HepG2 (cell line): Measurements from ENCODE around the gene NPW. TPM values are rescaled to one million over a fixed set of nuclear protein-coding genes. Genes with fewer than 3 reads are reported as not detected.

Source experiments
- CCAR2 ChIP-seq: fragments of 200-400 bp; formaldehyde crosslinking; optimal IDR thresholded peaks from 2 replicates; pipeline ENCODE3; 2018; ENCODE audit warnings: low read depth, mild to moderate bottlenecking, low read length, moderate library complexity
- MED8 ChIP-seq: sonication (generic); formaldehyde crosslinking; IDR thresholded peaks from 2 replicates; pipeline ENCODE4 v1.8.1; 2023; ENCODE audit warnings: mild to moderate bottlenecking, missing genetic modification reagents; ENCODE audit not compliant: insufficient replicate concordance
- NFKBIZ ChIP-seq: IDR thresholded peaks from 2 replicates; pipeline ENCODE4 v1.6.1; 2018; ENCODE audit warnings: missing genetic modification reagents, missing compliant biosample characterization
- RARA ChIP-seq: IDR thresholded peaks from 2 replicates; pipeline ENCODE4 v1.6.1; 2016; ENCODE audit warnings: missing genetic modification reagents, missing compliant biosample characterization
- RCOR2 ChIP-seq: IDR thresholded peaks from 2 replicates; pipeline ENCODE4 v1.6.1; 2016; ENCODE audit warnings: missing biosample characterization, missing genetic modification reagents
- TBP ChIP-seq: sonication (generic); formaldehyde crosslinking; IDR thresholded peaks from 2 replicates; pipeline ENCODE4 v1.5.0; 2020; ENCODE audit warnings: missing genetic modification reagents
- ZNF124 ChIP-seq: sonication (generic); formaldehyde crosslinking; IDR thresholded peaks from 2 replicates; pipeline ENCODE4 v1.4.0; 2020; ENCODE audit warnings: missing genetic modification reagents
- ZNF230 ChIP-seq: sonication (generic); formaldehyde crosslinking; IDR thresholded peaks from 2 replicates; pipeline ENCODE4 v1.4.0; 2020; ENCODE audit warnings: mild to moderate bottlenecking, missing genetic modification reagents
- ZNF34 ChIP-seq: sonication (generic); formaldehyde crosslinking; IDR thresholded peaks from 2 replicates; pipeline ENCODE4 v1.4.0; 2020; ENCODE audit warnings: mild to moderate bottlenecking, missing genetic modification reagents, borderline replicate concordance
- ZNF557 ChIP-seq: sonication (generic); formaldehyde crosslinking; IDR thresholded peaks from 2 replicates; pipeline ENCODE4 v1.4.0; 2020; ENCODE audit warnings: missing genetic modification reagents
- ZNF616 ChIP-seq: sonication (generic); formaldehyde crosslinking; IDR thresholded peaks from 2 replicates; pipeline ENCODE4 v1.5.0; 2020; ENCODE audit warnings: low read depth, mild to moderate bottlenecking, missing genetic modification reagents
- ZNF761 ChIP-seq: sonication (generic); formaldehyde crosslinking; conservative IDR thresholded peaks from 2 replicates; pipeline ENCODE4 v1.4.0; 2020; ENCODE audit warnings: mild to moderate bottlenecking, missing genetic modification reagents
- ZNF878 ChIP-seq: sonication (generic); formaldehyde crosslinking; IDR thresholded peaks from 2 replicates; pipeline ENCODE4 v1.8.1; 2023; ENCODE audit warnings: mild to moderate bottlenecking, missing genetic modification reagents, moderate library complexity
- polyA plus RNA-seq, 8 experiments: library from polyadenylated mRNA; depleted of rRNA in 3 of 8; stranded (reverse) in 7 of 8; unstranded in 1 of 8; fragments of >200 nt; fragmentation: Illumina TruSeq in 4 of 8; extraction: Trizol in 4 of 8; gene quantifications; 2 replicates each; pipeline versions ENCODE4 v1.2.1 to v1.2.3, GENCODE V29; 2011 to 2016; ENCODE audit warnings: low read depth in 4 of 8, missing spikeins in 1 of 8, mixed read lengths in 1 of 8; ENCODE audit not compliant: insufficient read depth in 1 of 8
- total RNA-seq, 5 experiments: library from RNA; depleted of rRNA; stranded (reverse); fragments of >200 nt; fragmentation: Illumina TruSeq; extraction: Trizol; gene quantifications; 2 replicates each; pipeline ENCODE4 v1.2.3, GENCODE V29; 2016; ENCODE audit warnings: low read depth in 1 of 5
- TF ChIP-seq, protein P1 (sequence below): sonication (generic); formaldehyde crosslinking; IDR thresholded peaks from 2 replicates; pipeline ENCODE4 v1.4.0; 2020; ENCODE audit warnings: missing genetic modification reagents, mild to moderate bottlenecking, borderline replicate concordance
- TF ChIP-seq, protein P2 (sequence below): sonication (generic); formaldehyde crosslinking; IDR thresholded peaks from 2 replicates; pipeline ENCODE4 v1.4.0; 2020; ENCODE audit warnings: missing genetic modification reagents
- TF ChIP-seq, protein P3 (sequence below): sonication (generic); formaldehyde crosslinking; IDR thresholded peaks from 2 replicates; pipeline ENCODE4 v1.9.0; 2022; ENCODE audit warnings: missing genetic modification reagents, mild to moderate bottlenecking, borderline replicate concordance
- TF ChIP-seq, protein P4 (sequence below): sonication (generic); formaldehyde crosslinking; IDR thresholded peaks from 2 replicates; pipeline ENCODE4 v1.4.0; 2020; ENCODE audit warnings: missing genetic modification reagents, mild to moderate bottlenecking, borderline replicate concordance
- TF ChIP-seq, protein P5 (sequence below): sonication (generic); formaldehyde crosslinking; IDR thresholded peaks from 2 replicates; pipeline ENCODE4 v1.8.0; 2022; ENCODE audit warnings: missing genetic modification reagents, mild to moderate bottlenecking, moderate library complexity, borderline replicate concordance
- TF ChIP-seq, protein P6 (sequence below): IDR thresholded peaks from 2 replicates; pipeline ENCODE4 v1.6.1; 2016; ENCODE audit warnings: missing compliant biosample characterization, missing genetic modification reagents, borderline replicate concordance

NPW gene
- total and polyA plus RNA-seq, 2 of the 13 experiments (the other 11 are each of a cell fraction or from before 2014, with no cell fraction given): 0.24 to 0.97 TPM

DNA sequence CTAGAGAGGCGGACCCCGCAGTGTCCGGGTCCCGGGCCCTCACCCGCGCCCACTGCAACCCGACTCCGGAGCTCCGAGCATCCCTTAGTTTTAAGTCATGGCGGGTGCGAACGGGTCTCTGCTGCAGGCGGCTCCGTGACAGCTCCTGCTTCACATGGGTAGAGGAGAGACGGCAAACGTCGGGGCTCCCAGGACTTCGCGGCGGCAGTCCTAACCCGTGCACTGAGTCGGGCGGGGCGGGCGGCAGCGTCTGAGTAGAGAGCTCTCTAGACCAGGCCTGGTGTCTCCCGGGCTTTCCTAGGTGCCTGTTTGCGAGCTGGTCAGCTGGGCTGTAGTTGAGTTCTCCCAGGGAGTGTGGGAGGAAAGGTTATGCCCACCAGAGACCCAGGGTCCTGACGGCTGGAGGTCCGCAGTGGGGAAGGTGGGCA lies 28.5 kb downstream of the NPW start (continued):
- TF ChIP-seq, protein P1, sequence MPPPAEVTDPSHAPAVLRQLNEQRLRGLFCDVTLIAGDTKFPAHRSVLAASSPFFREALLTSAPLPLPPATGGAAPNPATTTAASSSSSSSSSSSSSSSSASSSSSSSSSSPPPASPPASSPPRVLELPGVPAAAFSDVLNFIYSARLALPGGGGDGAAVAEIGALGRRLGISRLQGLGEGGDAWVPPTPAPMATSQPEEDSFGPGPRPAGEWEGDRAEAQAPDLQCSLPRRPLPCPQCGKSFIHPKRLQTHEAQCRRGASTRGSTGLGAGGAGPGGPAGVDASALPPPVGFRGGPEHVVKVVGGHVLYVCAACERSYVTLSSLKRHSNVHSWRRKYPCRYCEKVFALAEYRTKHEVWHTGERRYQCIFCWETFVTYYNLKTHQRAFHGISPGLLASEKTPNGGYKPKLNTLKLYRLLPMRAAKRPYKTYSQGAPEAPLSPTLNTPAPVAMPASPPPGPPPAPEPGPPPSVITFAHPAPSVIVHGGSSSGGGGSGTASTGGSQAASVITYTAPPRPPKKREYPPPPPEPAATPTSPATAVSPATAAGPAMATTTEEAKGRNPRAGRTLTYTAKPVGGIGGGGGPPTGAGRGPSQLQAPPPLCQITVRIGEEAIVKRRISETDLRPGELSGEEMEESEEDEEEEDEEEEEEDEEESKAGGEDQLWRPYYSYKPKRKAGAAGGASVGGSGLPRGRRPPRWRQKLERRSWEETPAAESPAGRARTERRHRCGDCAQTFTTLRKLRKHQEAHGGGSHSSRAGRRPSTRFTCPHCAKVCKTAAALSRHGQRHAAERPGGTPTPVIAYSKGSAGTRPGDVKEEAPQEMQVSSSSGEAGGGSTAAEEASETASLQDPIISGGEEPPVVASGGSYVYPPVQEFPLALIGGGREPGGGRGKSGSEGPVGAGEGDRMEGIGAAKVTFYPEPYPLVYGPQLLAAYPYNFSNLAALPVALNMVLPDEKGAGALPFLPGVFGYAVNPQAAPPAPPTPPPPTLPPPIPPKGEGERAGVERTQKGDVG (CRISPR knock-in tag): no peak
- TF ChIP-seq, protein P2, sequence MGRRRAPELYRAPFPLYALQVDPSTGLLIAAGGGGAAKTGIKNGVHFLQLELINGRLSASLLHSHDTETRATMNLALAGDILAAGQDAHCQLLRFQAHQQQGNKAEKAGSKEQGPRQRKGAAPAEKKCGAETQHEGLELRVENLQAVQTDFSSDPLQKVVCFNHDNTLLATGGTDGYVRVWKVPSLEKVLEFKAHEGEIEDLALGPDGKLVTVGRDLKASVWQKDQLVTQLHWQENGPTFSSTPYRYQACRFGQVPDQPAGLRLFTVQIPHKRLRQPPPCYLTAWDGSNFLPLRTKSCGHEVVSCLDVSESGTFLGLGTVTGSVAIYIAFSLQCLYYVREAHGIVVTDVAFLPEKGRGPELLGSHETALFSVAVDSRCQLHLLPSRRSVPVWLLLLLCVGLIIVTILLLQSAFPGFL (CRISPR knock-in tag): no peak
- TF ChIP-seq, protein P3, sequence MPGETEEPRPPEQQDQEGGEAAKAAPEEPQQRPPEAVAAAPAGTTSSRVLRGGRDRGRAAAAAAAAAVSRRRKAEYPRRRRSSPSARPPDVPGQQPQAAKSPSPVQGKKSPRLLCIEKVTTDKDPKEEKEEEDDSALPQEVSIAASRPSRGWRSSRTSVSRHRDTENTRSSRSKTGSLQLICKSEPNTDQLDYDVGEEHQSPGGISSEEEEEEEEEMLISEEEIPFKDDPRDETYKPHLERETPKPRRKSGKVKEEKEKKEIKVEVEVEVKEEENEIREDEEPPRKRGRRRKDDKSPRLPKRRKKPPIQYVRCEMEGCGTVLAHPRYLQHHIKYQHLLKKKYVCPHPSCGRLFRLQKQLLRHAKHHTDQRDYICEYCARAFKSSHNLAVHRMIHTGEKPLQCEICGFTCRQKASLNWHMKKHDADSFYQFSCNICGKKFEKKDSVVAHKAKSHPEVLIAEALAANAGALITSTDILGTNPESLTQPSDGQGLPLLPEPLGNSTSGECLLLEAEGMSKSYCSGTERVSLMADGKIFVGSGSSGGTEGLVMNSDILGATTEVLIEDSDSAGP (CRISPR knock-in tag): 0 out of 2 replicates have a peak, but pooled peaks have one; percentile 5
- TF ChIP-seq ZNF557 (CRISPR knock-in tag) (no peak), ZNF34 (CRISPR knock-in tag) (no peak), ZNF878 (CRISPR knock-in tag) (no peak), TBP (CRISPR knock-in tag) (no peak), MED8 (CRISPR knock-in tag) (no peak), RCOR2 (CRISPR knock-in tag) (no peak), CCAR2 (no peak), RARA (no peak), ZNF616 (CRISPR knock-in tag) (0 out of 2 replicates have a peak, but pooled peaks have one; percentile 13), NFKBIZ (CRISPR knock-in tag) (no peak), ZNF761 (CRISPR knock-in tag) (no peak), ZNF230 (CRISPR knock-in tag) (no peak), ZNF124 (CRISPR knock-in tag) (no peak)
- TF ChIP-seq, protein P4, sequence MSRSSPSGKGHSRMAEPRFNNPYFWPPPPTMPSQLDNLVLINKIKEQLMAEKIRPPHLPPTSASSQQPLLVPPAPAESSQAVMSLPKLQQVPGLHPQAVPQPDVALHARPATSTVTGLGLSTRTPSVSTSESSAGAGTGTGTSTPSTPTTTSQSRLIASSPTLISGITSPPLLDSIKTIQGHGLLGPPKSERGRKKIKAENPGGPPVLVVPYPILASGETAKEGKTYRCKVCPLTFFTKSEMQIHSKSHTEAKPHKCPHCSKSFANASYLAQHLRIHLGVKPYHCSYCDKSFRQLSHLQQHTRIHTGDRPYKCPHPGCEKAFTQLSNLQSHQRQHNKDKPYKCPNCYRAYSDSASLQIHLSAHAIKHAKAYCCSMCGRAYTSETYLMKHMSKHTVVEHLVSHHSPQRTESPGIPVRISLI (CRISPR knock-in tag): no peak
- TF ChIP-seq, protein P5, sequence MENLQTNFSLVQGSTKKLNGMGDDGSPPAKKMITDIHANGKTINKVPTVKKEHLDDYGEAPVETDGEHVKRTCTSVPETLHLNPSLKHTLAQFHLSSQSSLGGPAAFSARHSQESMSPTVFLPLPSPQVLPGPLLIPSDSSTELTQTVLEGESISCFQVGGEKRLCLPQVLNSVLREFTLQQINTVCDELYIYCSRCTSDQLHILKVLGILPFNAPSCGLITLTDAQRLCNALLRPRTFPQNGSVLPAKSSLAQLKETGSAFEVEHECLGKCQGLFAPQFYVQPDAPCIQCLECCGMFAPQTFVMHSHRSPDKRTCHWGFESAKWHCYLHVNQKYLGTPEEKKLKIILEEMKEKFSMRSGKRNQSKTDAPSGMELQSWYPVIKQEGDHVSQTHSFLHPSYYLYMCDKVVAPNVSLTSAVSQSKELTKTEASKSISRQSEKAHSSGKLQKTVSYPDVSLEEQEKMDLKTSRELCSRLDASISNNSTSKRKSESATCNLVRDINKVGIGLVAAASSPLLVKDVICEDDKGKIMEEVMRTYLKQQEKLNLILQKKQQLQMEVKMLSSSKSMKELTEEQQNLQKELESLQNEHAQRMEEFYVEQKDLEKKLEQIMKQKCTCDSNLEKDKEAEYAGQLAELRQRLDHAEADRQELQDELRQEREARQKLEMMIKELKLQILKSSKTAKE (CRISPR knock-in tag): no peak
- TF ChIP-seq, protein P6, sequence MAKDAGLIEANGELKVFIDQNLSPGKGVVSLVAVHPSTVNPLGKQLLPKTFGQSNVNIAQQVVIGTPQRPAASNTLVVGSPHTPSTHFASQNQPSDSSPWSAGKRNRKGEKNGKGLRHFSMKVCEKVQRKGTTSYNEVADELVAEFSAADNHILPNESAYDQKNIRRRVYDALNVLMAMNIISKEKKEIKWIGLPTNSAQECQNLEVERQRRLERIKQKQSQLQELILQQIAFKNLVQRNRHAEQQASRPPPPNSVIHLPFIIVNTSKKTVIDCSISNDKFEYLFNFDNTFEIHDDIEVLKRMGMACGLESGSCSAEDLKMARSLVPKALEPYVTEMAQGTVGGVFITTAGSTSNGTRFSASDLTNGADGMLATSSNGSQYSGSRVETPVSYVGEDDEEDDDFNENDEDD (CRISPR knock-in tag): no peak
